Gastrocnemius medialis (tissue), 4 donors: ENCODE results near the gene ANKRD11. TPM values are rescaled to one million over a fixed set of nuclear protein-coding genes. Genes with fewer than 3 reads are reported as not detected.

Experiments used
- ATAC-seq, 2 donors: fragments of 150-250 bp; one replicate each; pipeline ENCODE4 v1.9.1; 2016
- DNase-seq, 2 donors: peaks; one replicate each; pipeline ENCODE4 v3.0.0-alpha.2; 2019
- H3K27ac ChIP-seq, 4 donors: fragments of 200-600 bp; sonication (generic); 1 replicate in 1 of 4; 2 replicates in 3 of 4; pipeline ENCODE4 v1.5.1; 2016 to 2018; ENCODE audit warnings: mild to moderate bottlenecking in 2 of 4, moderate library complexity in 1 of 4
- H3K27me3 ChIP-seq, 3 donors: fragments of 200-600 bp; sonication (generic) in 2 of 3; 1 replicate in 1 of 3; 2 replicates in 2 of 3; pipeline versions ENCODE4 v1.5.1 to v1.6.0; 2016 to 2019; ENCODE audit warnings: mild to moderate bottlenecking in 1 of 3, moderate library complexity in 1 of 3
- H3K36me3 ChIP-seq, 2 donors: fragments of 200-600 bp; sonication (generic) in 1 of 2; one replicate each; pipeline ENCODE4 v1.5.1; 2017 to 2018
- H3K4me1 ChIP-seq, 2 donors: fragments of 200-600 bp; sonication (generic) in 1 of 2; one replicate each; pipeline ENCODE4 v1.5.1; 2016 to 2017; ENCODE audit warnings: mild to moderate bottlenecking in 2 of 2
- H3K4me3 ChIP-seq, 4 donors: fragments of 200-600 bp; sonication (generic) in 3 of 4; 1 replicate in 1 of 4; 2 replicates in 3 of 4; pipeline ENCODE4 v1.5.1; 2016 to 2019; ENCODE audit warnings: mild to moderate bottlenecking in 2 of 4
- H3K9me3 ChIP-seq, 3 donors: fragments of 200-600 bp; sonication (generic) in 2 of 3; 1 replicate in 1 of 3; 2 replicates in 2 of 3; pipeline ENCODE4 v1.5.1; 2016 to 2019
- POLR2A ChIP-seq, 2 donors: fragments of 450-650 bp; IDR thresholded peaks; one replicate each; pipeline ENCODE4 v1.6.1; 2017; ENCODE audit warnings: antibody characterized with exemption in 2 of 2, mild to moderate bottlenecking in 2 of 2, moderate library complexity in 2 of 2
- in situ Hi-C, 4 donors: fragments of 200-750 bp; cut with MboI; loops; one replicate each; pipeline versions ENCODE4 v1.15.0 to v1.8.0; 2017; ENCODE audit warnings: low sequenced_read_pairs in 4 of 4
- intact Hi-C: fragments of 100-400 bp; cut with DNase I; formaldehyde crosslinking; loops from one replicate; pipeline ENCODE4 v1.15.1; 2023; ENCODE audit warnings: low total_unique reads
- total RNA-seq, 4 donors: library from RNA; depleted of rRNA; stranded (reverse); fragments of >200 nt; gene quantifications; one replicate each; pipeline versions ENCODE4 v1.1.0 to v1.2.3, GENCODE V29; 2016
- TF ChIP-seq, protein P1 (sequence below), 5 experiments: fragments of 450-650 bp in 3 of 5; fragments of 200-600 bp in 2 of 5; sonication (generic) in 2 of 5; IDR thresholded peaks in 4 of 5; conservative IDR thresholded peaks in 1 of 5; 1 replicate in 4 of 5; 2 replicates in 1 of 5; pipeline ENCODE4 v1.5.1; 2016 to 2019; ENCODE audit warnings: antibody characterized with exemption in 5 of 5, mild to moderate bottlenecking in 3 of 5, moderate library complexity in 3 of 5

The ANKRD11 gene
- total RNA-seq, 4 donors from 2014 or later: 26.0 to 77.0 (median 55.0) TPM

GRCh38 chr16:89325861-89326471, 164.4 kb downstream of the ANKRD11 start:
- H3K27ac ChIP-seq: peak overlapping the region; percentile 92 to 96 (median 93)
- intact Hi-C loops (no loop called here), in situ Hi-C loops (loop anchor here in 1 of 4 donors (25.0 kb wide), 1 partner anchor 186 kb away; the partner anchor contains the start of gene SPG7)
- ATAC-seq (peak; percentile 50 to 59), DNase-seq (peak; percentile 53 to 71)
- no peaks in the 10 kb centered on the region for H3K9me3 ChIP-seq
- no peaks in the 10 kb centered on the region for H3K27me3 ChIP-seq
- peaks cover 83 to 90% of the 10 kb centered on the region in 2 donors for H3K4me1 ChIP-seq
- peak overlapping the region; percentile 15 to 32 (median 30) for H3K4me3 ChIP-seq
- no peaks in the 10 kb centered on the region for H3K36me3 ChIP-seq
- TF ChIP-seq POLR2A (IDR thresholded peaks at IDR 0.05): no peak
- TF ChIP-seq, protein P1, sequence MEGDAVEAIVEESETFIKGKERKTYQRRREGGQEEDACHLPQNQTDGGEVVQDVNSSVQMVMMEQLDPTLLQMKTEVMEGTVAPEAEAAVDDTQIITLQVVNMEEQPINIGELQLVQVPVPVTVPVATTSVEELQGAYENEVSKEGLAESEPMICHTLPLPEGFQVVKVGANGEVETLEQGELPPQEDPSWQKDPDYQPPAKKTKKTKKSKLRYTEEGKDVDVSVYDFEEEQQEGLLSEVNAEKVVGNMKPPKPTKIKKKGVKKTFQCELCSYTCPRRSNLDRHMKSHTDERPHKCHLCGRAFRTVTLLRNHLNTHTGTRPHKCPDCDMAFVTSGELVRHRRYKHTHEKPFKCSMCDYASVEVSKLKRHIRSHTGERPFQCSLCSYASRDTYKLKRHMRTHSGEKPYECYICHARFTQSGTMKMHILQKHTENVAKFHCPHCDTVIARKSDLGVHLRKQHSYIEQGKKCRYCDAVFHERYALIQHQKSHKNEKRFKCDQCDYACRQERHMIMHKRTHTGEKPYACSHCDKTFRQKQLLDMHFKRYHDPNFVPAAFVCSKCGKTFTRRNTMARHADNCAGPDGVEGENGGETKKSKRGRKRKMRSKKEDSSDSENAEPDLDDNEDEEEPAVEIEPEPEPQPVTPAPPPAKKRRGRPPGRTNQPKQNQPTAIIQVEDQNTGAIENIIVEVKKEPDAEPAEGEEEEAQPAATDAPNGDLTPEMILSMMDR (IDR thresholded peaks at IDR 0.05 in 4 of 5, conservative IDR thresholded peaks at IDR 0.05 in 1 of 5): no peak

- ATAC-seq (no peak), DNase-seq (peak in 1 of 2 donors; percentile 14)
- in situ Hi-C loops (loop anchor here in 1 of 4 donors (25.0 kb wide), 1 partner anchor 188 kb away; the partner anchor contains the start of gene SPG7), intact Hi-C loops (loop anchor here (5.0 kb wide), 1 partner anchor 163 kb away; no protein-coding TSS in a partner anchor)
- Histone ChIP-seq H3K9me3 (no peaks in the 10 kb centered on the region), H3K36me3 (no peaks in the 10 kb centered on the region), H3K27ac (peak overlapping the region; percentile 92 to 96 (median 93)), H3K27me3 (no peaks in the 10 kb centered on the region), H3K4me1 (peaks cover 86 to 90% of the 10 kb centered on the region in 2 donors), H3K4me3 (no peak overlapping the region)
- no peak for TF ChIP-seq POLR2A (IDR thresholded peaks at IDR 0.05)
- TF ChIP-seq, protein P1 (IDR thresholded peaks at IDR 0.05 in 4 of 5, conservative IDR thresholded peaks at IDR 0.05 in 1 of 5): no peak
Measured at GRCh38 chr16:89324056-89325010, 166.0 kb downstream of the ANKRD11 start.

DNA sequence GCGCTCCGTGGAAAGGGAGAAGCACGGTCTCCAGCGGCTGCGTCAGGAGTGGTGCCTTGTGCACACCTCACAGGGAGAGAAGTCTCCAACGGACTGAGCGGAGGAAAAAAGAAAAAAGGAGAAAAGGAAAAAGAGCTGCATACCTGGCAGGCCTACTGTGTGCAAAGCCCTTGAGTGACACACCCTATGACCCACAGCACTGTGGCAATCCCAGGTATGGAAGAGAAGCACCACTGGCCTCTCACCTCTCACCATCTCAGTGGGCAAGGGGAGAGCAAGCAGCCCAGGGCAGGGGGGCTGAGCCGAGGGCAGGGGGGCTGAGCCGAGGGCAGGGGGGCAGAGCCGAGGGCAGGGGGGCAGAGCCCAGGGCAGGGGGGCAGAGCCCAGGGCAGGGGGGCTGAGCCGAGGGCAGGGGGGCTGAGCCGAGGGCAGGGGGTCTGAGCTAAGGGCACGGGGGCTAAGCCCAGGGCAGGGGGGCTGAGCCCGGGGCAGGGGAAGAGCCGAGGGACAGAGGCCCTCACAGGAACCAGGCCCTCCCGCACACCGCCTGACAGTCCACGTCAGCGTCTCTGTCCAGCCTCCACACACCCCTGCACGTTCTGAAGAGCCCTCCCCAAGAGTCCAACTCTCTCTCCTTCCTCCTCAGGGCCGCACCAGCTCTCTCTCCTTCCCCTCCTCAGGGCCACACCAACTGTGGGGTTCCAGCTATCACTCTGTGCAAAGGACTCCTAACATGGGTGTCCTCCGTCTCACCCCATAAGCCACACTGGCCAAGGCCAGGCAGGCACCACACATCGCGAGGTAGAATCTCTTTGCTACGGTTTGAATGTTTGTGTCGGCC, 167.0 kb downstream of the ANKRD11 start:
- Histone ChIP-seq H3K36me3 (no peaks in the 10 kb centered on the region), H3K27ac (peak overlapping the region; percentile 92 to 96 (median 93)), H3K27me3 (no peaks in the 10 kb centered on the region), H3K9me3 (no peaks in the 10 kb centered on the region), H3K4me1 (peaks cover 90 to 91% of the 10 kb centered on the region in 2 donors), H3K4me3 (peak overlapping the region; percentile 23 to 36 (median 30))
- peak; percentile 1 to 2 for ATAC-seq
- TF ChIP-seq POLR2A (IDR thresholded peaks at IDR 0.05): peak; percentile 2 to 9
- TF ChIP-seq, protein P1 (IDR thresholded peaks at IDR 0.05 in 4 of 5, conservative IDR thresholded peaks at IDR 0.05 in 1 of 5): no peak
- in situ Hi-C loops (no loop called here), intact Hi-C loops (loop anchor here (5.0 kb wide), 1 partner anchor 164 kb away; no protein-coding TSS in a partner anchor)
- no peak for DNase-seq
